ENCODE measurements around the gene SMAD4.
"Not testable (repeated sequence)": the region's sequence is repeated elsewhere in the genome, so short reads cannot be mapped to it uniquely, and the experiment has no call there.

The SMAD4 gene

DNA sequence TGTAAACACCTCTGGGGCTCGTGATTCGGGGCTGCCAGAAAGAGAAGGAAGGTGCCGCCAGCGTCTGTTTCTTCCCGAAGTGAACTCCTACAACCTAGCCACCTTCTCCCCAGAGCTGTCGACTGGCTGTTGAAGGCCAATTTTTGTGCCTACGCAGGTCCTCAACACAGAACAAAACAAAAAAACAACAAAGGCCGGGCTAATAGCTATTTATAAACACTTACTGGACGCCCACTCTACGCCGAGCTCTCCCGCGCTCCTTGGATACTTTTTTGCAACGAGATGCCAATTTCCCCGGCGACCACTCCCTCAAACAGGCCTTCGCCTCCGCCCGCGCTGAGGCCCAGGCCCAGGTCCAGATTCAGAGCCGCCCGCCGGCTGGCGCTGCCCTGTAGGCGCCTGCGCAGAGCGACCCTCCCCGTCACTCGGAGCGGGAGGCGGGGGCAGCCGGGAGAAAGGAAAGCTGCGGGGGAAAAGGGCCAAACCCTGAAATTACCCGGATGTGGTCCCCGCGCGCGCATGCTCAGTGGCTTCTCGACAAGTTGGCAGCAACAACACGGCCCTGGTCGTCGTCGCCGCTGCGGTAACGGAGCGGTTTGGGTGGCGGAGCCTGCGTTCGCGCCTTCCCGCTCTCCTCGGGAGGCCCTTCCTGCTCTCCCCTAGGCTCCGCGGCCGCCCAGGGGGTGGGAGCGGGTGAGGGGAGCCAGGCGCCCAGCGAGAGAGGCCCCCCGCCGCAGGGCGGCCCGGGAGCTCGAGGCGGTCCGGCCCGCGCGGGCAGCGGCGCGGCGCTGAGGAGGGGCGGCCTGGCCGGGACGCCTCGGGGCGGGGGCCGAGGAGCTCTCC, at the start of gene SMAD4:
TSS of gene SMAD4 (plus strand) at position 520 of the 843 bp plus-strand sequence. CDS start 16,834 bp downstream, outside the sequence.
- peak; percentile 89 to 90 for DNase-seq (ENCODE audit: low read depth in 2 of 2)

DNA sequence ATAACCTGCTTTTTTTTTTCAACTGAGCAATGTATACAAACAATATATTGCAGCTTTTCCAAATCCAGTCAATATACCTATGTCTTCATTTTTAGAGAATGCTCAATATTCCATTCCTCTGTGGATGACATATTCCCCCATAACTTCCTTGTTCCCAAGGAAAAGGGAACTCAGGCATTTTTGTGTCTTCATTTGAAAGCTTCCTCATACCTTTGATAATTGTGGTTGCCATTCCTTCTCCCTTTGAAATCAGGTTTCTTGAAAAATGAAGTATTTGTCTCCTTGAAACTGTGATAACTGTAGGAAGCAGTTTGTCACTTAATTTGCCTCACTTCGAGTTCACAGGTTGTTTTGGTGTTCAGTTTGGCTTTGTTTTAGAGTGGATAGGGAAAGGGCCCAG, 48.6 kb upstream of the SMAD4 start:
- no peak for DNase-seq (ENCODE audit: low read depth in 2 of 2)

DNA sequence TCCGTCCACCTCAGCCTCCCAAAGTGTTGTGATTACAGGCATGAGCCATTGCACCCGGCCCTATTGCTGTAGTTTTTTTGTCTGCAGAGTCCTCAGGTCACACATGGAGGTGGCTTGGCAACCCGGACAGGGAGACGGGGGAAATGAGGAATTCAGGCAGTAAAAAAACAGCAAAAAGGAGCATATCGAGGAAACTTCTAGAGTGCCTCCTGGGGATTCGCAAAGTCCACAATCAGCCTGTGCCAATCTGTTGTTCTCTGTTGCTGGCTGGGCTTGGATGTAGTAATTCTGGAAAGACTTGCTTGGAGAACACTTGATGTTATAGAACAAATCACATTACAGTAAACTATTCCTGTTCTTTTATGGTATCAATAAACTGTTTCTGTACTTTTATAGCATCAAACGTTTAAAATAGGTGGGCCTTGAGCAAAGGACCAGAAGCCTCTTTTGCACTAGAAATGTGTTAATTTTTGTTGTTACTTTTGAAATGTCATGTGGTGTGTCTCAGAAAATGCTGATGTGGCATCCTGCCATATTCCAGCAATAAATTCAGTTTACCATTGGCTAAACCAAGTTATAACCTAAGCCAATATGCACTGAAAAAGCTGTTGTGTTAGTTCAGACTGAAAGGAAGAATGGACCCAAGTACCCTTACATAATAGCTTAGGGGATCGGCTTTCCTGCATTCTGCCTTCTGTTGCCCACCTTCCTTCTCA, 47.8 kb upstream of the SMAD4 start:
- no peak for DNase-seq (ENCODE audit: low read depth in 2 of 2)

- DNase-seq (ENCODE audit: low read depth in 2 of 2): no peak
These were observed 47.2 kb upstream of the SMAD4 start for GRCh38 chr18:50982802-50983179.

DNA sequence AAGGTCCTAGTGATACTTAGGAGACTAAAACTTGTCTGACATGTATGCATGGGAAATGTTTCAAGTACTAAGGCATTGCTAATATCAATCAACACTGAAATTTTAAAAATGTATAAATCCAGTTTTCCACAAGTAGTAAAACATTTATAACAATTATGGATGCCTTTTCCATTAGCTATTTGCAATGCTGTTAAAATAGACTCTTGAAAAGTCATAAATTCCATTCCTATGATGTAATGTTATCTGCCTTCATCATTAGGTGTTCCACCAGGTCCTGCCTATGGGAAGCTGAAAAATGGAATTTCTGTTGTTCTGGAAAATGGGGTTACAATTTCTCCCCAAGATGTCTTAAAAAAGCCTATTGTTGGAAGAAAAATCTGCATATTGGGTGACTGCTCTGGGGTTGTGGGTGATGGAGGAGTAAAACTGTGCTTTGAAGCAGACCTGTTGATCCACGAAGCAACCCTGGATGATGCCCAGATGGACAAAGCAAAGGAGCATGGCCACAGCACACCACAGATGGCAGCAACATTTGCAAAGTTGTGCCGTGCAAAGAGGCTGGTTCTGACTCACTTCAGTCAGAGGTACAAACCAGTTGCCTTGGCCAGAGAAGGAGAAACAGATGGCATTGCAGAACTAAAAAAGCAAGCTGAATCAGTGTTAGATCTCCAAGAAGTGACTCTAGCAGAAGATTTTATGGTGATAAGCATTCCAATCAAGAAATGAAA, 43.5 kb upstream of the SMAD4 start:
- DNase-seq (ENCODE audit: low read depth in 2 of 2): peak in 1 of 2 experiments; percentile 22

DNA sequence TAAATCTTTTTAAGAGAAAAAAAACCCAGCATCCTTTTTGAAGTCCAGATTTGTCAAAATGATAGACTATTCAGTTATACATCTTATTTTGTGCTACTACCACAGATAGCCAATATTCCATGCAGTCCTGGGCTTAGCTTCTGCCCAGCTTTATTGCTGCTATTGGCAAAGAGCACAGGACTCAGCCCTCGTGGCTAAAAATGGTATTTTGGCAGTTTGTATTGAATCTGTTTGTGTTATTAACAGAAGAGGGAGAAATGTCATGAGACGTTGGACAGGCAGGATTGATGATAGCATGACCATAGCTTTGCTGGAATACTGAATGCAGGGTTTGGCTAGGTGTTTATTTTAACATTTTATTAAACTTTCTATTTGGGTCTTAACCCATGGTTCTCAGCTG, 42.8 kb upstream of the SMAD4 start:
- no peak for DNase-seq (ENCODE audit: low read depth in 2 of 2)

- no peak for DNase-seq (ENCODE audit: low read depth in 2 of 2)
These were observed 40.3 kb upstream of the SMAD4 start for GRCh38 chr18:50989711-50990110.

DNA sequence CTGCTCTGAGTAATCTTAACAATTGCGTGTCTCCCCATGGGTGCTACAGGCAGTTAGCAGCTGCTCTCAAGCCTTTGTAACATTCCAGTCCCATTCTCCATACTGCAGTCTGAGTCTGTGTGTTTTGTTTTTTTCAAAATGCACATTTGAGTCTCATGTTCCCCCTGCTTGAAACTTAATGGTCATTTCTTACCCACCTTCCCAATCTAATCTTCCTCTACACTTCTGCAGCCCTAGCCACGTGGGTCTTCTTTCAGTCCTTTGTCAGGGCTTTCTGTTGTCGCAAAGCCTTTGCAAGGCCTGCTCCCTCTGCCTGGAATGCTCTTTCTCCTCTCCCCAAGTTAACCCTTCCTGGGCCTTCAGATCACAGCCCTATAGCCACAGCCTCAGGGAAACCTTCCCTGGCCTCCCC, 37.7 kb upstream of the SMAD4 start:
- no peak for DNase-seq (ENCODE audit: low read depth in 2 of 2)

DNA sequence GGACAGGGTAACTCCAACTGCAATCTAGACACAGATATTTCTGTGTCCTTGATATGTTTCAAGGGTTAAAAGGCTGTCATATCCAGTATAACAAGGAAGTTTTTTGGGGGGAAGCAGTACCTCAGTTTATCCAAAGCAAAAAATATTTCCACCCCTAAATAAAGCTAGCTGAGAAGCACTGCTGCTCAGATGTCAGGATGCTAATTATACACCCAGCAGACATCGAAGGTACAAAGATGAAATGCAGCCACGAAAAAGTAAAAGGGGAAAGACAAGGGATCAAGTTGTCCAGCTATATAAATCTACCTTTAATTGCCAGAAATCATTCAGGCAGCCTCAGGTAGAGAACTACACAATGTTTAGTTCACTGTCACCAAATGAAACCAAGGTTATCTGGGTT, 36.0 kb upstream of the SMAD4 start:
- DNase-seq (ENCODE audit: low read depth in 2 of 2): no peak

GRCh38 chr18:51003174-51003573, 26.8 kb upstream of the SMAD4 start:
- DNase-seq (ENCODE audit: low read depth in 2 of 2): not testable (repeated sequence)

DNA sequence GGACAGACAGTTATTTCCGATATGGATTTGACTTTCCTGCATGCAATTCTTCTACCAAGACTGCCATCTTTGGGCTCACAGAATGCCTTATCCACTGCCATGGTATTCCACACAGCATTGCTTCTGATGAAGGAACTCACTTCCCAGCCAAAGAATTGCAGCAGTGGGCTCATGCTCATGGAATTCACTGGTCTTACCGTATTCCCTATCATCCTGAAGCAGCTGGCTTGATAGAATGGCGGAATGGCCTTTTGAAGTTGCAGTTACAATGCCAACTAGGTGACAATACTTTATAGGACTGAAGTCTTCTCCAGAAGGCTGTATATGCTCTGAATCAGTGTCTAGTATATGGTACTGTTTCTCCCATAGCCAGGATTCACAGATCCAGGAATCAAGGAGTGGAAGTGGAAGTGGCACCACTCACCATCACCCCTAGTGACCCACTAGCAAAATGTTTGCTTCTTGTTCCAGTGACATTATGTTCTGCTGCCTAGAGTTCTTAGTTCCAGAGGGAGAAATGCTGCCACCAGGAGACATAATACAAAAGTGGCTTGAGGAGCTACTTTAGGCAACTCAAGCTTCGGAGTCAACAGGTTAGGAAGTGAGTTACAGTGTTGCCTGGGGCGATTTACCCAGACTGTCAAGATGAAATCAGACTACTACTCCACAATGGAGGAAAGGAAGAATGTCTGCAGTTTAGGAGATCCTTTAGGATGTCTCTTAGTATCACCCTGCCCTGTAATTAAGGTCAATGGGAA, 23.8 kb upstream of the SMAD4 start:
- no peak for DNase-seq (ENCODE audit: low read depth in 2 of 2)

GRCh38 chr18:51006948-51007789, 22.8 kb upstream of the SMAD4 start:
- no peak for DNase-seq (ENCODE audit: low read depth in 2 of 2)

DNA sequence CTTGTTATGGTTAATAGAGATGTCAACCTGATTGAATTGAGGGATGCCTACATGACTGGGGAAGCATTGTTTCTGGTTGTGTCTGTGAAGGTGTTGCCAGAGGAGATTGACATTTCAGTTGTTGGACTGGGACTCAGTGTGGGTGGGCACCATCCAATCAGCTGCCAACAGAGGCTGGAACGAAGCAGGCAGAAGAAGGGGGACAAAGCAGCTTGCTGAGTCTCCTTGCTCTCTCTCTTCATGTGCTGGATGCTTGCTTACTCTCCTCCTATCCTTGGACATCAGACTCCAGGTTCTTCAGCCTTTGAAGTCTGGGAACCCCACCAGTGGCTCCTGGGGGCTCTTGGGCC, 22.2 kb upstream of the SMAD4 start:
- DNase-seq (ENCODE audit: low read depth in 2 of 2): no peak

DNA sequence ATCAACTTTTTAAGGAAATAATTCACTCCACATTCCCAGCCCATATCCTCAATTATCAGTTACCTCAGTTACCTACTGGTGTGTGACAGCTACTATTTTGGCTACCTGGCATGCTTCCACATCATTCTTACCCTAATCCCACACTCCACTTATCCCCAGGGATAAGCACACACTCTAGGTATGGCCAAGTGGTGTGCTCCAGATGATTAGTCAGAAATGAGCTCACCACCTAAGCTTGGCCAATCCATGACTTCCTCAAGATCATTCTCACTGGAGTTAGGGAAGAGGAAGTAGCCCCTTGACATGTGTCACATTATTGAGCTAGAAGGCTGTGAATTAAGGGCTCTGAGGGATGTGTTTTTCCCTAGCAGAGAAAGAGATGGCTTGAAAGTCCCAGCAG, 20.9 kb upstream of the SMAD4 start:
- DNase-seq (ENCODE audit: low read depth in 2 of 2): no peak

- no peak for DNase-seq (ENCODE audit: low read depth in 2 of 2)
These were observed 19.8 kb upstream of the SMAD4 start for GRCh38 chr18:51010218-51010617.

- DNase-seq (ENCODE audit: low read depth in 2 of 2): no peak
These were observed 18.3 kb upstream of the SMAD4 start for GRCh38 chr18:51011709-51012108.

GRCh38 chr18:51012441-51012840, 17.6 kb upstream of the SMAD4 start:
- DNase-seq (ENCODE audit: low read depth in 2 of 2): no peak

GRCh38 chr18:51013259-51013658, 16.8 kb upstream of the SMAD4 start:
- DNase-seq (ENCODE audit: low read depth in 2 of 2): no peak

- no peak for DNase-seq (ENCODE audit: low read depth in 2 of 2)
These were observed 12.7 kb upstream of the SMAD4 start for GRCh38 chr18:51017140-51017879.

GRCh38 chr18:51020536-51020935, 9.5 kb upstream of the SMAD4 start:
- no peak for DNase-seq (ENCODE audit: low read depth in 2 of 2)
